ENCODE results near the gene OR10X1.

Gene OR10X1

GRCh38 chr1:158586942-158587341, 7.2 kb upstream of the OR10X1 start:
- no peaks in the 10 kb centered on the region for H3F3A ChIP-seq (ENCODE audit: insufficient read depth, low read length)
- H3K4me1 ChIP-seq (ENCODE audit: low read length): no peaks in the 10 kb centered on the region
- TF ChIP-seq EZH2 (optimal IDR thresholded peaks at IDR 0.05; ENCODE audit: low read depth, low read length) (no peak), CTCF (IDR thresholded peaks at IDR 0.05; ENCODE audit: low read length) (no peak), EZH2phosphoT487 (IDR thresholded peaks at IDR 0.05; ENCODE audit: low read length) (no peak)
- H3K79me2 ChIP-seq (ENCODE audit: low read length): no peaks in the 10 kb centered on the region
- H3K27me3 ChIP-seq (replicated peaks; ENCODE audit: insufficient read depth, low read length): no peaks in the 10 kb centered on the region
- H3K4me2 ChIP-seq (ENCODE audit: low read depth, low read length): no peak overlapping the region
- no peaks in the 10 kb centered on the region for H3K36me3 ChIP-seq (replicated peaks; ENCODE audit: insufficient read depth, low read length)
- H3K27ac ChIP-seq (ENCODE audit: low read length): no peak overlapping the region
- H3K9ac ChIP-seq (ENCODE audit: low read length): no peak overlapping the region
- no peak overlapping the region for H2AFZ ChIP-seq (ENCODE audit: low read length)
- no peak for DNase-seq
- no peaks in the 10 kb centered on the region for H3K9me2 ChIP-seq (replicated peaks; ENCODE audit: insufficient read depth, low read length)
- H3K4me3 ChIP-seq (ENCODE audit: low read length): no peak overlapping the region
- no peaks in the 10 kb centered on the region for H3K9me3 ChIP-seq (replicated peaks; ENCODE audit: insufficient read depth, low read length)
- H4K20me1 ChIP-seq (ENCODE audit: insufficient read depth, low read length): no peaks in the 10 kb centered on the region

- Histone ChIP-seq H3K4me1 (ENCODE audit: low read length) (no peaks in the 10 kb centered on the region), H3K79me2 (ENCODE audit: low read length) (no peaks in the 10 kb centered on the region), H3K9me2 (replicated peaks; ENCODE audit: insufficient read depth, low read length) (no peaks in the 10 kb centered on the region), H2AFZ (ENCODE audit: low read length) (no peak overlapping the region), H4K20me1 (ENCODE audit: insufficient read depth, low read length) (no peaks in the 10 kb centered on the region), H3F3A (ENCODE audit: insufficient read depth, low read length) (no peaks in the 10 kb centered on the region), H3K27ac (ENCODE audit: low read length) (no peak overlapping the region), H3K9ac (ENCODE audit: low read length) (no peak overlapping the region), H3K9me3 (replicated peaks; ENCODE audit: insufficient read depth, low read length) (no peaks in the 10 kb centered on the region), H3K27me3 (replicated peaks; ENCODE audit: insufficient read depth, low read length) (no peaks in the 10 kb centered on the region), H3K4me2 (ENCODE audit: low read depth, low read length) (no peak overlapping the region), H3K4me3 (ENCODE audit: low read length) (no peak overlapping the region), H3K36me3 (replicated peaks; ENCODE audit: insufficient read depth, low read length) (no peaks in the 10 kb centered on the region)
- DNase-seq: no peak
- no peak for TF ChIP-seq EZH2 (optimal IDR thresholded peaks at IDR 0.05; ENCODE audit: low read depth, low read length)
- no peak for TF ChIP-seq EZH2phosphoT487 (IDR thresholded peaks at IDR 0.05; ENCODE audit: low read length)
- TF ChIP-seq CTCF (IDR thresholded peaks at IDR 0.05; ENCODE audit: low read length): no peak
These were observed 4.3 kb upstream of the OR10X1 start for GRCh38 chr1:158583962-158584361.

- Histone ChIP-seq H2AFZ (ENCODE audit: low read length) (no peak overlapping the region), H3K4me1 (ENCODE audit: low read length) (no peaks in the 10 kb centered on the region), H3K36me3 (replicated peaks; ENCODE audit: insufficient read depth, low read length) (no peaks in the 10 kb centered on the region), H3K79me2 (ENCODE audit: low read length) (no peaks in the 10 kb centered on the region), H3K9ac (ENCODE audit: low read length) (no peak overlapping the region), H3K27ac (ENCODE audit: low read length) (no peak overlapping the region), H3K27me3 (replicated peaks; ENCODE audit: insufficient read depth, low read length) (no peaks in the 10 kb centered on the region), H3K9me2 (replicated peaks; ENCODE audit: insufficient read depth, low read length) (no peaks in the 10 kb centered on the region), H3K9me3 (replicated peaks; ENCODE audit: insufficient read depth, low read length) (no peaks in the 10 kb centered on the region), H3K4me2 (ENCODE audit: low read depth, low read length) (no peak overlapping the region), H3F3A (ENCODE audit: insufficient read depth, low read length) (no peaks in the 10 kb centered on the region), H4K20me1 (ENCODE audit: insufficient read depth, low read length) (no peaks in the 10 kb centered on the region), H3K4me3 (ENCODE audit: low read length) (no peak overlapping the region)
- no peak for TF ChIP-seq CTCF (IDR thresholded peaks at IDR 0.05; ENCODE audit: low read length)
- DNase-seq: no peak
These were observed 2.1 kb downstream of the OR10X1 start for GRCh38 chr1:158577561-158577960.

GRCh38 chr1:158572226-158572625, 7.5 kb downstream of the OR10X1 start:
- H2AFZ ChIP-seq (ENCODE audit: low read length): no peak overlapping the region
- no peaks in the 10 kb centered on the region for H3F3A ChIP-seq (ENCODE audit: insufficient read depth, low read length)
- no peaks in the 10 kb centered on the region for H3K27me3 ChIP-seq (replicated peaks; ENCODE audit: insufficient read depth, low read length)
- H3K9me2 ChIP-seq (replicated peaks; ENCODE audit: insufficient read depth, low read length): no peaks in the 10 kb centered on the region
- H3K9ac ChIP-seq (ENCODE audit: low read length): no peak overlapping the region
- no peak overlapping the region for H3K4me2 ChIP-seq (ENCODE audit: low read depth, low read length)
- no peaks in the 10 kb centered on the region for H4K20me1 ChIP-seq (ENCODE audit: insufficient read depth, low read length)
- no peak for TF ChIP-seq EZH2 (optimal IDR thresholded peaks at IDR 0.05; ENCODE audit: low read depth, low read length)
- TF ChIP-seq EZH2phosphoT487 (IDR thresholded peaks at IDR 0.05; ENCODE audit: low read length): no peak
- TF ChIP-seq CTCF (IDR thresholded peaks at IDR 0.05; ENCODE audit: low read length): no peak
- DNase-seq: no peak
- no peak overlapping the region for H3K27ac ChIP-seq (ENCODE audit: low read length)
- H3K36me3 ChIP-seq (replicated peaks; ENCODE audit: insufficient read depth, low read length): no peaks in the 10 kb centered on the region
- no peak overlapping the region for H3K4me3 ChIP-seq (ENCODE audit: low read length)
- H3K79me2 ChIP-seq (ENCODE audit: low read length): no peaks in the 10 kb centered on the region
- H3K9me3 ChIP-seq (replicated peaks; ENCODE audit: insufficient read depth, low read length): no peaks in the 10 kb centered on the region
- H3K4me1 ChIP-seq (ENCODE audit: low read length): no peaks in the 10 kb centered on the region
